Ascending aorta (tissue), 2 donors: Measurements from ENCODE around the gene TSPAN17. TPM values are rescaled to one million over a fixed set of nuclear protein-coding genes. Genes with fewer than 3 reads are reported as not detected.
"Not testable (repeated sequence)": the region's sequence is repeated elsewhere in the genome, so short reads cannot be mapped to it uniquely, and the experiment has no call there.

Experiments used
- DNase-seq, 2 donors: peaks; one replicate each; pipeline ENCODE4 v3.0.0-alpha.2; 2019; ENCODE audit warnings: low spot score in 2 of 2
- H3K27ac ChIP-seq, 2 donors: fragments of 200-600 bp; sonication (generic); one replicate each; pipeline ENCODE4 v1.5.1; 2016 to 2017; ENCODE audit warnings: mild to moderate bottlenecking in 1 of 2
- H3K27me3 ChIP-seq: fragments of 200-600 bp; sonication (generic); one replicate; pipeline ENCODE4 v1.5.1; 2017
- H3K36me3 ChIP-seq, 2 donors: fragments of 200-600 bp; sonication (generic); one replicate each; pipeline ENCODE4 v1.5.1; 2016
- H3K4me1 ChIP-seq, 2 donors: fragments of 200-600 bp; sonication (generic); one replicate each; pipeline ENCODE4 v1.5.1; 2016 to 2017; ENCODE audit warnings: mild to moderate bottlenecking in 1 of 2
- H3K4me3 ChIP-seq, 2 donors: fragments of 200-600 bp; sonication (generic); one replicate each; pipeline ENCODE4 v1.5.1; 2016 to 2017; ENCODE audit warnings: mild to moderate bottlenecking in 1 of 2
- H3K9me3 ChIP-seq, 2 donors: fragments of 200-600 bp; sonication (generic); one replicate each; pipeline ENCODE4 v1.5.1; 2016
- intact Hi-C: fragments of 100-400 bp; cut with DNase I; formaldehyde crosslinking; loops from one replicate; pipeline ENCODE4 v1.15.1; 2023
- total RNA-seq: library from RNA; depleted of rRNA; stranded (reverse); fragments of >200 nt; gene quantifications from one replicate; pipeline ENCODE4 v1.1.0, GENCODE V29; 2016
- TF ChIP-seq, protein P1 (sequence below), 3 experiments: fragments of 200-600 bp in 2 of 3; fragments of 450-650 bp in 1 of 3; sonication (generic) in 2 of 3; IDR thresholded peaks; one replicate each; pipeline ENCODE4 v1.5.1; 2016 to 2019; ENCODE audit warnings: antibody characterized with exemption in 3 of 3, mild to moderate bottlenecking in 1 of 3, moderate library complexity in 1 of 3

TSPAN17 gene, protein sequence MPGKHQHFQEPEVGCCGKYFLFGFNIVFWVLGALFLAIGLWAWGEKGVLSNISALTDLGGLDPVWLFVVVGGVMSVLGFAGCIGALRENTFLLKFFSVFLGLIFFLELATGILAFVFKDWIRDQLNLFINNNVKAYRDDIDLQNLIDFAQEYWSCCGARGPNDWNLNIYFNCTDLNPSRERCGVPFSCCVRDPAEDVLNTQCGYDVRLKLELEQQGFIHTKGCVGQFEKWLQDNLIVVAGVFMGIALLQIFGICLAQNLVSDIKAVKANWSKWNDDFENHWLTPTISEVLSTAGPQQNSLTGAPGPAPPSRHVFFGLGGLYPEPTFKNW
- total RNA-seq: 32.7 TPM

DNA sequence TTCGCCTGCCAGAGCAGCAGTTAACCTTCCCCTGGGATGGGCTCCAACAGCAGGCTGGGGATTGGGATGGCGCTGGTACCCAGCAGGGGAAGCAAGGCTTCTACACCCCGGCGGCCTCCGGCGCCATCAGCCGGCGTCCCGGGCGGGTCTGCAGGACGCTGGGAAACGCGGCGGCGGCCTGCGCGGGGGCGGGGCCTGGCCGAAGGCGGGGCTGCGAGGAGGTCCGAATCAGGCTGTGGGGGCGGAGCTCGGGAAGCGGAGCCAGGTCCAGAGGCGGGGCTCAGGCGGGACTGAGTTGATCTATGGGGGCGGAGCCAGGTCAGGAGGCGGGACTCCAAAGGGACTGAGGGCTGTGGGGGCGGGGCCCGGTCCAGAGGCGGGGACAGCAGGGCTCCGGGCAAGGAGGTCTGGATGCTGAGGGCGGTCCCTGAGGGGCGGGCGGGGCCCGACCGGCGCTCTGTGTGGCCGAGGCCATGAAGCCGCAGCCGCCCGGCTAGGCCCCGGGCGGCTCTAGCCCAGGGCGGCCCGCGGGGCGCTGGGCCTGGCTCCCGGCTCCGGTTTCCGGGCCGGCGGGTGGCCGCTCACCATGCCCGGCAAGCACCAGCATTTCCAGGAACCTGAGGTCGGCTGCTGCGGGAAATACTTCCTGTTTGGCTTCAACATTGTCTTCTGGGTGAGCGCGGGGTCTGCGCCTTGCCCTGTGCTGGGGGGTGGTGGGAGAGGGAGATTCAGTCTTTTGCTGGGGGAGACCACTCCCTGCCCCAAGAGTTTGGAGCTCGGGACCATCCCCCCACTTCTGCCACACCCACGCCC, at the start of gene TSPAN17:
Gene TSPAN17 (plus strand): TSS at position 455 of the 813 bp plus-strand sequence. CDS start 132 bp downstream, at position 587.
- peak within 1 kb of the TSS; percentile 74 to 75 for H3K4me3 ChIP-seq
- intact Hi-C loops: loop anchor here (1.0 to 10.0 kb wide), 5 partner anchors 110 to 658 kb away; partner anchors contain the start of genes CLTB, FAF2, HIGD2A and NOP16
- DNase-seq: peak; percentile 98 to 100
- H3K9me3 ChIP-seq: no peaks in the 10 kb centered on the region
- H3K4me1 ChIP-seq: peaks cover 3 to 10% of the 10 kb centered on the region in 2 donors
- H3K36me3 ChIP-seq: no peaks in the 10 kb centered on the region
- H3K27me3 ChIP-seq: no peaks in the 10 kb centered on the region
- peak within 1 kb of the TSS; percentile 76 to 79 for H3K27ac ChIP-seq
- TF ChIP-seq, protein P1, sequence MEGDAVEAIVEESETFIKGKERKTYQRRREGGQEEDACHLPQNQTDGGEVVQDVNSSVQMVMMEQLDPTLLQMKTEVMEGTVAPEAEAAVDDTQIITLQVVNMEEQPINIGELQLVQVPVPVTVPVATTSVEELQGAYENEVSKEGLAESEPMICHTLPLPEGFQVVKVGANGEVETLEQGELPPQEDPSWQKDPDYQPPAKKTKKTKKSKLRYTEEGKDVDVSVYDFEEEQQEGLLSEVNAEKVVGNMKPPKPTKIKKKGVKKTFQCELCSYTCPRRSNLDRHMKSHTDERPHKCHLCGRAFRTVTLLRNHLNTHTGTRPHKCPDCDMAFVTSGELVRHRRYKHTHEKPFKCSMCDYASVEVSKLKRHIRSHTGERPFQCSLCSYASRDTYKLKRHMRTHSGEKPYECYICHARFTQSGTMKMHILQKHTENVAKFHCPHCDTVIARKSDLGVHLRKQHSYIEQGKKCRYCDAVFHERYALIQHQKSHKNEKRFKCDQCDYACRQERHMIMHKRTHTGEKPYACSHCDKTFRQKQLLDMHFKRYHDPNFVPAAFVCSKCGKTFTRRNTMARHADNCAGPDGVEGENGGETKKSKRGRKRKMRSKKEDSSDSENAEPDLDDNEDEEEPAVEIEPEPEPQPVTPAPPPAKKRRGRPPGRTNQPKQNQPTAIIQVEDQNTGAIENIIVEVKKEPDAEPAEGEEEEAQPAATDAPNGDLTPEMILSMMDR (IDR thresholded peaks at IDR 0.05): peak in 1 of 3 experiments; percentile 42

DNA sequence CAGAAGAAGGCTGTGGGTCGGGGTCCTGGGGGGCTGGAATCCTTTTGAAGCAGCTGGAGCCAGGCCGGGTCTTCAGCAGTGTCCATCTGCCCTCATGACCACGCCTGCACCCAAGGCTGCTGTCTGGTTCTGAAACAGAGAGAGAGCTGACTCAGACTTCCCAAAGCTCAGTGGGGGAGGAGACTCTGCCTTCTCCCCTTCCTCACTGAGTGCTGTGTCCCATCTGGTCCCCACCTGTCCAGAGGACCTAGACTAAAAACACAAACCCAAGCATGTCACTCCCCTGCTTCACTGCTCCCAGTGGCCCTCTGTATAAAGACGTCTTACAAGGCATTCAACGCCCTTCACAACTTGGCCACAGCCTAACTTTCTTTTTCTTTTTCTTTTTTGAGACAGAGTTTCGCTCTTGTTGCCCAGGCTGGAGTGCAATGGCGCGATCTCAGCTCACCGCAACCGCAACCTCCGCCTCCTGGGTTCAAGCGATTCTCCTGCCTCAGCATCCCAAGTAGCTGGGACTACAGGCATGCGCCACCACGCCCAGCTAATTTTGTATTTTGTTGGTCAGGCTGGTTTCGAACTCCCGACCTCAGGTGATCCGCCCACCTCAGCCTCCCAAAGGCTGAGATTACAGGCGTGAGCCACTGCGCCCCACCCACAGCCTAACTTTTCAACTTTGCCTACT, 47.4 kb upstream of the TSPAN17 start:
- H3K4me1 ChIP-seq, H3K27ac ChIP-seq, H3K27me3 ChIP-seq, H3K36me3 ChIP-seq, intact Hi-C loops, H3K4me3 ChIP-seq, DNase-seq, H3K9me3 ChIP-seq: not testable (repeated sequence)

DNA sequence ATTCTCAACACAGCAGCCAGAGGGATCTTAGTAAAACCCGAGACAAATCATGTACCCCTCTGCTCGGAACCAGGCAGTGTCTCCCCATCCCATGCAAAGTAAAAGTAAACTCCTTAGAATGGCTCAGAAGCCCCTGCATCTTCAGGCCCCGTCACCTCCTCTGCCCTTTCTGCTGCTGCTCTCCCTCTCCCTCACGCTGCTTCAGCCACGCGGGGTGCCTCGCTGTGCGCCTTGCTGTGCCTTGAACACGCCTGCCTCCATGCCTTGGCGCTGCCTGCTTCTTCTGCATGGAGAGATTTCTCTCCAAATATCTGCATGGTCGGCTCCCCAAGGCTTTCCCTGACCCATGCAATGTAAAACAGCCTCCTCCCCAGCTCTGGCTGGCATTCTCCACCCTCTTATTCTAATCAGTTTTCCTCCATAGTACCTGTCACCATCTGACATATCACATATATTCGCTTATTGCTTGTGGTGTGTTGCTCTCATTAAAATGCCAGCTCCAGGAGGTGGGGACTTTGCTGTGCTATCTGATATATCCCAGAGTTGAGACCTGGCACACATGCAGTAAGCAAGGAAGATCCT, 45.3 kb upstream of the TSPAN17 start:
- Histone ChIP-seq H3K36me3 (no peaks in the 10 kb centered on the region), H3K4me1 (no peaks in the 10 kb centered on the region), H3K9me3 (no peaks in the 10 kb centered on the region), H3K27me3 (no peaks in the 10 kb centered on the region), H3K27ac (no peak overlapping the region), H3K4me3 (no peak overlapping the region)
- DNase-seq: no peak
- intact Hi-C loops: no loop called here
- TF ChIP-seq, protein P1 (IDR thresholded peaks at IDR 0.05): no peak

DNA sequence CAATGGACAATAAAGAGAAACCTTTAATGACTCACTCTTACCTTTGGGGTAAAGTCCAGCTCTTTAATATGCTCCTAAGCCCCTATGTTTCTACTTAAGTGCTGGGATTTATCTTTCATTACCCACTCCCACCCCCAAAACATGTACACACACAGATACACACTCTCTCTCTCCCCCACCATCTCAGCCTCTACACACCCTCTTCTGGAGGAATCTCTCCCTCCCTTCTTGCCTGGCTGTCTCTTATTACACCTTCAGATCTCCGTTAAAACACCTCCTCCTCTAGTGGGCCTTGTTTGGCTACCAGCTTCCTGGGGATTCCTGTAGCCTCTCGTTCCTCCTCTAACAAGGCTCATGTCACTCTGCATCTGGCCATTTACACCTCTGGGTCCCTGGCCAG, 44.2 kb upstream of the TSPAN17 start:
- Histone ChIP-seq H3K27me3 (no peaks in the 10 kb centered on the region), H3K4me3 (no peak overlapping the region), H3K9me3 (no peaks in the 10 kb centered on the region), H3K36me3 (no peaks in the 10 kb centered on the region), H3K4me1 (no peaks in the 10 kb centered on the region), H3K27ac (no peak overlapping the region)
- no peak for DNase-seq
- TF ChIP-seq, protein P1 (IDR thresholded peaks at IDR 0.05): no peak
- intact Hi-C loops: no loop called here

DNA sequence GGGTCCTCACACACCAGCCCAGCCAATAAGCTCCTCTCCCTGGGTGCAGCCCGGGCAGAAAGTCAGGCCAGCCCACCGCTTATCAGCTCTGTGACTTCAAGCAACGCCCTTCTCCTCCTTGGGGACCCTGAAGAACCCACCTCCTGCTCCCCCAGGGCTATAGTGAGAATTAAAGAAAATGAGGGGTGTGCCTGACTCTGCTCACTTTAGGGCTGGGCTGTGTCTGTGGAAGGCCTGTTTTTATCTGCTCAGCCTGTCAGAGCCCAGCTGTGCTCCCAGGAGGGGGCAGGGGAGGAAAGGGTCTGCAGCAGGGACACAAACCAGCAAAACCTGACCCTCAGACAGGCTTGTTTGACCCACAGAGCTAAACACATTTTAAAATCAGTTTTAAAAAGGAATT, 41.3 kb upstream of the TSPAN17 start:
- H3K4me3 ChIP-seq: no peak overlapping the region
- peaks cover 12% of the 10 kb centered on the region for H3K27me3 ChIP-seq
- no peak for DNase-seq
- intact Hi-C loops: no loop called here
- TF ChIP-seq, protein P1 (IDR thresholded peaks at IDR 0.05): no peak
- H3K36me3 ChIP-seq: no peaks in the 10 kb centered on the region
- peaks cover 0 to 4% of the 10 kb centered on the region in 2 donors for H3K4me1 ChIP-seq
- no peak overlapping the region for H3K27ac ChIP-seq
- no peaks in the 10 kb centered on the region for H3K9me3 ChIP-seq
